D721Med (cell line): Measurements from ENCODE around the gene TMEM117.

Experiments used
- DNase-seq: peaks from one replicate; pipeline ENCODE4 v3.0.0; 2011; ENCODE audit warnings: low spot score; ENCODE audit not compliant: insufficient read length
- FAIRE-seq: peaks from 2 replicates; lab custom pipeline; 2011; peaks lifted over from hg19 to GRCh38; lab: Jason Lieb, UNC
- TF ChIP-seq, protein P1 (sequence below): IDR thresholded peaks from 2 replicates; pipeline ENCODE4 v1.5.1; 2012; ENCODE audit warnings: mild to moderate bottlenecking, control low read depth; ENCODE audit not compliant: insufficient read depth; ENCODE audit errors: missing control alignments

TMEM117 gene

DNA sequence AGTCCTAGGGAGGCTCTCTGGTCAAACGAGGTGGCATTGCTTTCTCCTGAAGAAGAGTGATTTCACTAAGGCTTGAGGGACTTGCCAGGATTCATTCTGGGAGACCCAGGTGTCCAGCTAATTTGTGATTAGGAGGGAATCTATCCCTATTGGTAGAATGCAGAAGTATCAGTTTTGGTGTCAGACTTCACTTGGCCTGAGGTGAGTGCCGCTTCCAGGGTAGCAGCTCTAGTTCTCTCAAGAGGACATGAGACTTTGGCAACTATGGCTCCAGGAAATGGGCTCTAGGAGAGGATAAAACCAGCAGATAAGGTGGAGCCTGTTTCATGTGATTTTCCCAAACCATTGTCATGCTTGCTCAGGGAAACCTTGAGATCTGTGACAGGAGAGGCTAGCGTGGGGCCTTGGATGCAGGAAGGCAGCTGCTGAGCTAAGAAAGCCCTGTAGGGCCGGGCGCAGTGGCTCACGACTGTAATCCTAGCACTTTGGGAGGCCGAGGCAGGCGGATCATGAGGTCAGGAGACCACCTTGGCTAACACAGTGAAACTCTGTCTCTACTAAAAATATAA is 11.6 kb upstream of the TMEM117 start:
- TF ChIP-seq, protein P1, sequence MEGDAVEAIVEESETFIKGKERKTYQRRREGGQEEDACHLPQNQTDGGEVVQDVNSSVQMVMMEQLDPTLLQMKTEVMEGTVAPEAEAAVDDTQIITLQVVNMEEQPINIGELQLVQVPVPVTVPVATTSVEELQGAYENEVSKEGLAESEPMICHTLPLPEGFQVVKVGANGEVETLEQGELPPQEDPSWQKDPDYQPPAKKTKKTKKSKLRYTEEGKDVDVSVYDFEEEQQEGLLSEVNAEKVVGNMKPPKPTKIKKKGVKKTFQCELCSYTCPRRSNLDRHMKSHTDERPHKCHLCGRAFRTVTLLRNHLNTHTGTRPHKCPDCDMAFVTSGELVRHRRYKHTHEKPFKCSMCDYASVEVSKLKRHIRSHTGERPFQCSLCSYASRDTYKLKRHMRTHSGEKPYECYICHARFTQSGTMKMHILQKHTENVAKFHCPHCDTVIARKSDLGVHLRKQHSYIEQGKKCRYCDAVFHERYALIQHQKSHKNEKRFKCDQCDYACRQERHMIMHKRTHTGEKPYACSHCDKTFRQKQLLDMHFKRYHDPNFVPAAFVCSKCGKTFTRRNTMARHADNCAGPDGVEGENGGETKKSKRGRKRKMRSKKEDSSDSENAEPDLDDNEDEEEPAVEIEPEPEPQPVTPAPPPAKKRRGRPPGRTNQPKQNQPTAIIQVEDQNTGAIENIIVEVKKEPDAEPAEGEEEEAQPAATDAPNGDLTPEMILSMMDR, result no peak
- DNase-seq, result no peak
- FAIRE-seq, result no peak

DNA sequence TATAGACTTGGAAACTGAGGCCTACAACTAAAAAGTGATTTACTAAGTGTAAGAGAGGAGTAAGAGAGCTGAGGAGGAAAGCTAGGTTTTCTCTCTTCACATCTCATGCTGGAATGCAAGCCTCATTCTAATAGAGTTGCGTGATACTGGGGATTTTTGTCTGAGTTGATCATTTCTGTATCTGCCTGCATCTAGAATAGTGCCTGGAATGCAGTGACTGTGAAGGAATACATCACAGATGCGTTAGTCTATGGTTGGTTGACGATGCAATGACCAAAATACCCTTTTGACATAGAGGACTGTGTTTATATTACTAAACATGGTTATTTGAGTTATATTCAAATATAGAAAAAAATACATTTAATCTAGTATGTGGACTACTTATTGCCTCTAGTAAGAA is 9.2 kb upstream of the TMEM117 start:
- no peak for FAIRE-seq
- TF ChIP-seq, protein P1, result no peak
- DNase-seq, result no peak

DNA sequence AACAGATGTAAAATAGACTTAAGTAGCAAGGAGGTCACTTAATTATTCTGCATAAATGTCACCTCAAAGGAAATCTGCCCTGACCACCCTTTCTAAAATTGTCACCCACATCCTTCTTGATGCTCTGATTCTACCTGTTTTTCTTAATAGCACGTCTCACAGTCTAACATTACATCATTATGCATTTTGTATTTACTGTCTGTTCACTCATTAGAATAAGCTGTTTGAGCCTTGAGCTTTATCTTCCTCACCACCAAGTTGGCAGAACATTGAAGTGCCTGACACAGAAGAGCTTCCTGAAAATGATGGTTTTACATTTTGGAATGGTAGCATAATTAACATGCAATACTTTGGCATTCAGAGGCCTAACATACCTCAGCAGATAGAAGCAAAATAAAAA is 8.8 kb upstream of the TMEM117 start:
- FAIRE-seq, result no peak
- TF ChIP-seq, protein P1, result no peak
- no peak for DNase-seq

DNA sequence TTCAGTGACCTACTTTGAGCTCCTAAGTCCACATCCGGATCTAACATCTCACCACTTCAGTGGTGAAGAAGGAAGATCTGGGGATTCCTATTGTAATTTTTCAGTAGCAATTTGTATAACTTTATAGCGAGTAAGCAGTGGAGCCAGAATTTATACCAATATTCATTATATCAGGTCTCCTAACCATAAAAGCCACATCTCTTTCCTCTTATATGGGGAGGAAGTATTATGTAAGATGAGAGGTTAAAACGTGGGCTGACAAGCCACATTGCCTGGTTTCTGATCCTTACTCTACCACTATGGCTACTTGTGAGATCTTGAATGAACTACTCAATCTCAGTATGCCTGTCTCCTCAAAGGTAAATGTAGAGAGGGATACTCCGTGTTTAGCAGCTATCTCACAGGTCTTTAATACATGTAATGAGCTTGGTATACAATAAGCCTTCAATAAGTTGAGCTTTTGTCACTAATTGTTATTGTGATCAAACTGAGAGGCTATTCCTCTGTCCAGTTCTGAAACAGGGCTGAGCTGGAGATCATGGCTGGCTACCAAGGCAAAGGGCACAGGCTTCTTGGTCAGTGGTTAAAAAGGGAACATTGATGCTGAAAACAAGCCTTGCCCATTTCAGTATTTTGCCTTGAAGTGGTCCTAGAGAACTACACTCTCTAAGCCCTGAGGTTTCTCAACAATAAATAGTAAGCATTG is 3.3 kb upstream of the TMEM117 start:
- TF ChIP-seq, protein P1, result no peak
- no peak for FAIRE-seq
- DNase-seq, result no peak

DNA sequence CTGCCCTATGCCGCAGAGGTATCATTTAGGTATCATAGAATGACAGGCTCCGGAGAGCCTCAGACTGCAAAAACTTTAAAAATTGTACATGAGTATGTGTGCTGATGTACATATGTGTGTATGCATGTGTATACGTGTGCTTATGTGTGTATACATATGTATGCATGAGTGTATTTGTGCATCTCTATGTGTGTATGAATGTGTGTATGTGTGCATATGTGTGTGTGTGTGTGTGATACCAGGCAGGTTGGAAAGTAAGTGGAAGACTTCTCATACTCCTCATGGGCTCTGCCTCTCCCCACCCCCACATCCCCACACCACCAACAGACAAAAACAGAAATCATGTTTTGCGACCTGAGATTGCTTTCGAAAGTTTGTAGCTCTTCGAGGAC is 621 bp upstream of the TMEM117 start:
- DNase-seq (no peak), FAIRE-seq (no peak)
- TF ChIP-seq, protein P1, result no peak

DNA sequence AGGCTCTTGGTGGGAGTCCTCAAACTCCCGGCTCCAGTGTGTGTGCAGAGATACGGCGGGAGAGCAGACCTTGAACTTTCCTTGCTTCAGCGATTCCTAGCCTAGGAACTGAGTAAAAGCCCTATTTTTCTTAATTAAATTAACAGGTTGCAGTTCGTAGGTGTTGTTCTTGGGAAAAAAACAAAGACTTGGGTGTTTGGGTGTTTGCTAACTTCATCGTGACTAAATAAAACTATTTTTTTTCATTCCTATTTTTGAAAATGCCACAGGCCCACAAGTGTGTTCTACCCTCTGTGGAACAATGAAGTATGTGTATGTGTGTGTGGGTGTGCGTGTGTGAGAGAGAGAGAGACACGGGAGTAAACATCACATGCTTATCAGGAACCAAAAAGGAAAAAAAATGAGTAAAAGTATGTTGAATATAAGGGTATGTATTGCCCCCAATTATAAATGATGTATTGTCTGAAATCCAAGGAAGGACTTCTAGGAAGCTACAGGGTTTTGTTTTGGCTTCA is 651 bp downstream of the TMEM117 start:
- no peak for FAIRE-seq
- TF ChIP-seq, protein P1, result no peak
- no peak for DNase-seq

DNA sequence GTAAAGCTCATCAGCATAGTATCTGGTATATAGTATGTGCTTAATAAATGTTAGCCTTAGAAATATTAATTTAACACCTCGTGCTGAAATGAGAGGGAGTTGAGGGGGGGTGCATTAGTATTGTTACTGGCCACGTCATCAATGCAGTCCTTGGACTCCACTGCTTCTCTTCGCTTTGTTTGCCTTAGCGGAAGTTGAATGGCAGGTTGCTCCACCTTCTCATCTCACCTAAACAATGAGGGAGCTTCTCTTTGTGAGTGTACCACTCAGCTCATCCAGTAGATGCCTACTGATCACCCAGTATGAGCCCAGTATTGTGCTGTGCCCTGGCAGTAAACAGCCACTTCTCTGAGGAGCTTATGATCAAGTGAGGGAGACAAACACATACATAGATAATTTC is 4.5 kb downstream of the TMEM117 start:
- no peak for DNase-seq
- no peak for FAIRE-seq
- TF ChIP-seq, protein P1, result no peak
